Activated T-cell treated with anti-CD3 and anti-CD28 coated beads, Interleukin-2, amount 50 U/mL, for 4 hours (primary cell): Measurements from ENCODE around the gene FOXE3. TPM values are rescaled to one million over a fixed set of nuclear protein-coding genes. Genes with fewer than 3 reads are reported as not detected.

Source experiments
- ATAC-seq, 2 donors: fragments of 200-7000 bp; cut with Tn5 transposase; one replicate each; pipeline ENCODE4 v1.10.0; 2021
- DNase-seq: peaks from one replicate; pipeline ENCODE4 v3.0.0-alpha.2; 2020
- H3K27me3 Mint-ChIP-seq: one replicate; pipeline ENCODE4 v1.8.0; 2021; ENCODE audit warnings: low read depth, mixed read lengths
- H3K36me3 Mint-ChIP-seq: one replicate; pipeline ENCODE4 v1.8.0; 2022; ENCODE audit warnings: mixed read lengths; ENCODE audit not compliant: insufficient read depth
- H3K4me1 Mint-ChIP-seq: one replicate; pipeline ENCODE4 v1.8.0; 2021; ENCODE audit warnings: low read depth, mixed read lengths
- H3K4me3 Mint-ChIP-seq: one replicate; pipeline ENCODE4 v1.8.0; 2021; ENCODE audit warnings: mild to moderate bottlenecking, moderate library complexity, mixed read lengths
- H3K9me3 Mint-ChIP-seq: one replicate; pipeline ENCODE4 v1.8.0; 2021; ENCODE audit warnings: mixed read lengths
- total RNA-seq, 3 donors: library from RNA; stranded (reverse); gene quantifications; one replicate each; pipeline ENCODE4 v1.2.1, GENCODE V29; 2021

Gene FOXE3
- not detected for total RNA-seq

GRCh38 chr1:47415728-47416318, at the start of gene FOXE3:
Gene FOXE3, plus strand, starts transcription at chr1:47416285. Its CDS starts 31 bp downstream, at chr1:47416316.
- Mint-ChIP-seq H3K4me3 (peak within 1 kb of the TSS; percentile 48), H3K4me1 (peaks cover 2% of the 10 kb centered on the region), H3K36me3 (no peaks in the 10 kb centered on the region), H3K9me3 (no peaks in the 10 kb centered on the region), H3K27me3 (peaks cover 49% of the 10 kb centered on the region)
- no peak for ATAC-seq
- DNase-seq = no peak

GRCh38 chr1:47367651-47368050, 48.4 kb upstream of the FOXE3 start:
- ATAC-seq (no peak), DNase-seq (no peak)
- Mint-ChIP-seq H3K4me3 (no peak overlapping the region), H3K4me1 (peaks cover 6% of the 10 kb centered on the region), H3K27me3 (no peaks in the 10 kb centered on the region), H3K9me3 (no peaks in the 10 kb centered on the region), H3K36me3 (peaks cover 13% of the 10 kb centered on the region)

GRCh38 chr1:47371016-47371517, 45.0 kb upstream of the FOXE3 start:
- ATAC-seq (no peak), DNase-seq (no peak)
- H3K4me3 Mint-ChIP-seq = no peak overlapping the region
- H3K36me3 Mint-ChIP-seq = peaks cover 18% of the 10 kb centered on the region
- no peaks in the 10 kb centered on the region for H3K27me3 Mint-ChIP-seq
- H3K4me1 Mint-ChIP-seq = no peaks in the 10 kb centered on the region
- H3K9me3 Mint-ChIP-seq = no peaks in the 10 kb centered on the region

GRCh38 chr1:47374501-47374900, 41.6 kb upstream of the FOXE3 start:
- DNase-seq = no peak
- no peak for ATAC-seq
- Mint-ChIP-seq H3K36me3 (peaks cover 24% of the 10 kb centered on the region), H3K4me1 (no peaks in the 10 kb centered on the region), H3K27me3 (no peaks in the 10 kb centered on the region), H3K9me3 (no peaks in the 10 kb centered on the region), H3K4me3 (no peak overlapping the region)

- Mint-ChIP-seq H3K36me3 (peaks cover 20% of the 10 kb centered on the region), H3K9me3 (no peaks in the 10 kb centered on the region), H3K4me3 (no peak overlapping the region), H3K4me1 (no peaks in the 10 kb centered on the region), H3K27me3 (no peaks in the 10 kb centered on the region)
- ATAC-seq (no peak), DNase-seq (no peak)
Observed at GRCh38 chr1:47378147-47378546, 37.9 kb upstream of the FOXE3 start.

- ATAC-seq = no peak
- peaks cover 18% of the 10 kb centered on the region for H3K36me3 Mint-ChIP-seq
- no peak for DNase-seq
- H3K9me3 Mint-ChIP-seq = no peaks in the 10 kb centered on the region
- H3K27me3 Mint-ChIP-seq = no peaks in the 10 kb centered on the region
- H3K4me3 Mint-ChIP-seq = no peak overlapping the region
- H3K4me1 Mint-ChIP-seq = no peaks in the 10 kb centered on the region
Observed at GRCh38 chr1:47380699-47381098, 35.4 kb upstream of the FOXE3 start.

GRCh38 chr1:47382399-47382983, 33.6 kb upstream of the FOXE3 start:
- Mint-ChIP-seq H3K9me3 (no peaks in the 10 kb centered on the region), H3K4me3 (no peak overlapping the region), H3K36me3 (peaks cover 18% of the 10 kb centered on the region), H3K27me3 (no peaks in the 10 kb centered on the region), H3K4me1 (no peaks in the 10 kb centered on the region)
- DNase-seq (no peak), ATAC-seq (no peak)

- no peak for ATAC-seq
- Mint-ChIP-seq H3K36me3 (peaks cover 13% of the 10 kb centered on the region), H3K9me3 (no peaks in the 10 kb centered on the region), H3K4me1 (no peaks in the 10 kb centered on the region), H3K27me3 (no peaks in the 10 kb centered on the region), H3K4me3 (no peak overlapping the region)
- no peak for DNase-seq
Observed at GRCh38 chr1:47384083-47384482, 32.0 kb upstream of the FOXE3 start.

- no peaks in the 10 kb centered on the region for H3K4me1 Mint-ChIP-seq
- ATAC-seq (no peak), DNase-seq (no peak)
- no peaks in the 10 kb centered on the region for H3K9me3 Mint-ChIP-seq
- peaks cover 6% of the 10 kb centered on the region for H3K36me3 Mint-ChIP-seq
- H3K4me3 Mint-ChIP-seq = no peak overlapping the region
- no peaks in the 10 kb centered on the region for H3K27me3 Mint-ChIP-seq
Observed at GRCh38 chr1:47385020-47385419, 31.1 kb upstream of the FOXE3 start.

- DNase-seq (no peak), ATAC-seq (no peak)
- H3K36me3 Mint-ChIP-seq = peaks cover 6% of the 10 kb centered on the region
- H3K4me3 Mint-ChIP-seq = no peak overlapping the region
- H3K4me1 Mint-ChIP-seq = no peaks in the 10 kb centered on the region
- H3K27me3 Mint-ChIP-seq = peaks cover 2% of the 10 kb centered on the region
- no peaks in the 10 kb centered on the region for H3K9me3 Mint-ChIP-seq
Observed at GRCh38 chr1:47386268-47386667, 29.8 kb upstream of the FOXE3 start.

- Mint-ChIP-seq H3K4me3 (no peak overlapping the region), H3K27me3 (peaks cover 9% of the 10 kb centered on the region), H3K36me3 (peaks cover 2% of the 10 kb centered on the region), H3K9me3 (no peaks in the 10 kb centered on the region), H3K4me1 (no peaks in the 10 kb centered on the region)
- ATAC-seq (no peak), DNase-seq (no peak)
Observed at GRCh38 chr1:47388030-47388890, 27.8 kb upstream of the FOXE3 start.

GRCh38 chr1:47388891-47389238, 27.2 kb upstream of the FOXE3 start:
- Mint-ChIP-seq H3K27me3 (peaks cover 9% of the 10 kb centered on the region), H3K36me3 (peaks cover 2% of the 10 kb centered on the region), H3K9me3 (no peaks in the 10 kb centered on the region), H3K4me3 (no peak overlapping the region), H3K4me1 (no peaks in the 10 kb centered on the region)
- DNase-seq (peak; percentile 10), ATAC-seq (peak; percentile 65 to 66)

- no peaks in the 10 kb centered on the region for H3K36me3 Mint-ChIP-seq
- no peak overlapping the region for H3K4me3 Mint-ChIP-seq
- H3K4me1 Mint-ChIP-seq = no peaks in the 10 kb centered on the region
- DNase-seq (no peak), ATAC-seq (no peak)
- no peaks in the 10 kb centered on the region for H3K9me3 Mint-ChIP-seq
- peaks cover 14% of the 10 kb centered on the region for H3K27me3 Mint-ChIP-seq
Observed at GRCh38 chr1:47389731-47390130, 26.4 kb upstream of the FOXE3 start.

- no peaks in the 10 kb centered on the region for H3K9me3 Mint-ChIP-seq
- H3K4me3 Mint-ChIP-seq = no peak overlapping the region
- no peak for ATAC-seq
- peaks cover 18% of the 10 kb centered on the region for H3K27me3 Mint-ChIP-seq
- H3K4me1 Mint-ChIP-seq = no peaks in the 10 kb centered on the region
- no peak for DNase-seq
- no peaks in the 10 kb centered on the region for H3K36me3 Mint-ChIP-seq
Observed at GRCh38 chr1:47390843-47391242, 25.2 kb upstream of the FOXE3 start.

- H3K27me3 Mint-ChIP-seq = peaks cover 28% of the 10 kb centered on the region
- H3K4me3 Mint-ChIP-seq = no peak overlapping the region
- DNase-seq (no peak), ATAC-seq (no peak)
- no peaks in the 10 kb centered on the region for H3K36me3 Mint-ChIP-seq
- H3K4me1 Mint-ChIP-seq = no peaks in the 10 kb centered on the region
- no peaks in the 10 kb centered on the region for H3K9me3 Mint-ChIP-seq
Observed at GRCh38 chr1:47393141-47393540, 22.9 kb upstream of the FOXE3 start.
